GM21529 (cell line): ENCODE results near the gene CTSK.
"Not testable (repeated sequence)": the region's sequence is repeated elsewhere in the genome, so short reads cannot be mapped to it uniquely, and the experiment has no call there.

Experiments
- ATAC-seq: cut with Tn5 transposase; IDR thresholded peaks from one replicate; pipeline ENCODE4 v1.9.1; 2021; ENCODE audit not compliant: unreplicated experiment

CTSK gene

GRCh38 chr1:150808121-150808520, at the start of gene CTSK:
TSS of gene CTSK (minus strand) at chr1:150808260. CDS start at chr1:150806805, 1,455 bp downstream.
- ATAC-seq: no peak

DNA sequence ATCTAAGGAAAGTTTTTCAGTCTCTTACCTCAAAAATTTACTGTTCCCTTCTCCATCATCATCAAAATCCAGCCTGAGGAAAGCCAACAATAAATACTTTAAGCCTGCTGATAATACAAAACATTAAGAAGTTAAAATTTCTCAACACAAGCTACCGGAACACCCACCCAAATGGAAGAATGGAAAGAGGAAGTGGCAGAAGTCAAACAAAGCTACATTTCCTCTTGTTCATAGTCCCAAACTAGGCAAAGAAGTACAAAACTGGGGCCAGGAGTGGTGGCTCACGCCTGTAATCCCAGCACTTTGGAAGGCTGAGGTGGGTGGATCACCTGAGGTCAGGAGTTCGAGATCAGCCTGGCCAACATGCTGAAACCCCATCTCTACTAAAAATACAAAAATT, 44.7 kb upstream of the CTSK start:
- not testable (repeated sequence) for ATAC-seq

DNA sequence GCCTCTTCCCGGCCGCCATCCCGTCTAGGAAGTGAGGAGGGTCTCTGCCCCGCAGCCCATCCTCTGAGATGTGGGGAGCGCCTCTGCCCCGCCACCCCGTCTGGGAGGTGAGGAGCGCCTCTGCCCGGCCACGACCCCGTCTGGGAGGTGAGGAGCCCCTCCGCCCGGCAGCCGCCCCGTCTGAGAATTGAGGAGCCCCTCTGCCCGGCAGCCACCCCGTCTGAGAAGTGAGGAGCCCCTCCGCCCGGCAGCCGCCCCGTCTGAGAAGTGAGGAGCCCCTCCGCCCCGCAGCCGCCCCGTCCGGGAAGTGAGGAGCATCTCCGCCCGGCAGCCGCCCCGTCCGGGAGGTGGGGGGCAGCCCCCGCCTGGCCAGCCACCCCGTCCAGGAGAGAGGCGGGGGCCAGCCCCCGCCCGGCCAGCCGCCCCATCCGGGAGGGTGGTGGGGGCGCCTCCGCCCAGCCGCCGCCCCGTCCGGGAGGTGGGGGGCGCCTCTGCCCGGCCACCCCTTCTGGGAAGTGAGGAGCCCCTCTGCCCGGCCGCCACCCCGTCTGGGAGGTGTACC, 42.8 kb upstream of the CTSK start:
- ATAC-seq: not testable (repeated sequence)

DNA sequence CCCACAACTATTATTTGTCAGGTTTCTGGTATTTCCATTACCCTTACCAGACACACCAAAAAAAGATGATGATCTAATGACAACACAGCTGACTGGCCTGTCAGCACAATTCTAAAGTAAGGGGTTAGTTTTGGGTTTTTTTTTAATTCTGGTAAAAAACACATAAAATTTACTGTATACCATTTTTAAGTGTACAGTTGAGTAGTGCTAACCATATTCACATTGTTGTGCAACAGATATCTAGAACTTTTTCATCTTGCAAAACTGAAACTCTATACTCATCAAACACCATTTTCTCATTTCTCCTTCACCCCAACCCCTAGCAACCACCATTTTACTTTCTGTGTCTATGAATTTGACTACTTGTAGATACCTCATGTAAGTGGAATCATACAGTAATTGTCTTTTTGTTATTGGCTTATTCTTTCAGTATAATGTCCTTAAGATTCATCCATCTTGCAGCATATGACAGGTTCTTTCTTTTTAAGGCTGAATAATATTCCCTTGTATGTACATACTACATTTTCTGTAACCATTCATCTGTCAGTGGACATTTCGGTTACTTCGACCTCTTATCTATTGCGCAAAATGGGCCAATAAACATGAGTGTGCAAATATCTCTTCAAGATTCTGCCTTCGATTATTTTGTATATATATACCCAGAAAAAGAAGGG, 38.5 kb upstream of the CTSK start:
- ATAC-seq: no peak

GRCh38 chr1:150843474-150843873, 35.4 kb upstream of the CTSK start:
- ATAC-seq: no peak

GRCh38 chr1:150842964-150843363, 34.9 kb upstream of the CTSK start:
- ATAC-seq: no peak

GRCh38 chr1:150842343-150842742, 34.3 kb upstream of the CTSK start:
- no peak for ATAC-seq

DNA sequence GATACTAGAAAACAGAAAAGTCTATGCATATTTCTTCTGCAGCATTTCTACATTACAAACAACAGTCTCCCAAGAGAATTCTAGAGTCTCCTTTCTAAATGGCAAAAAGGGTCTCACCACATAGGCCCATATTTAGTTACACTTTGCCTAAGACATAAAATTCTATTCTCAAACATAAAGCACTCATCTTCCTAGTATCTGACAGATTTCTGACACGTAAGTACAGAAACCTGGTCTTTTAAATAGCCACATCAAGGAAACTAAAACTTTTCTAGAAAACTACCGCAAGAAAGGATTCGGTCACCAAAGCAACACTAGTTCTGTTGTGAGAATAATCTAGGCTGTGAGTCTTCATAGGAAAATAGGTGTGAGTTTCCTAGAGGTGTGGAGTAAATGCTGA, 33.6 kb upstream of the CTSK start:
- no peak for ATAC-seq

- ATAC-seq: not testable (repeated sequence)
Observed at GRCh38 chr1:150840850-150841249, 32.8 kb upstream of the CTSK start.

GRCh38 chr1:150836129-150836773, 28.2 kb upstream of the CTSK start:
- no peak for ATAC-seq

DNA sequence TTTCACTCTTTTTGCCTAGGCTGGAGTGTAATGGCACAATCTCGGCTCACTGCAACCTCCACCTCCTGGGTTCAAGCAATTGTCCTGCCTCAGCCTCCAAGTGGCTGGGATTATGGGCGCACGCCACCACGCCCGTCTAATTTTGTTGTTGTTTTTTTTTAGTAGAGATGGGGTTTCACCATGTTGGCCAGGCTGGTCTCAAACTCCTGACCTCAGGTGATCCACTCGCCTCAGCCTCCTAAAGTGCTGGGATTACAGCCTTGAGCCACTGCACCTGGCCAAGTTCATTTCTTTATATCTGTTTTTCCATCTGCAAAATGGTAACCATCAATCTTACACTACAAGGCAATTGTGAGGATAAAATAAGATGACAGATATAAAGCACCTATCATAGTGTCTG, 25.9 kb upstream of the CTSK start:
- ATAC-seq: not testable (repeated sequence)

DNA sequence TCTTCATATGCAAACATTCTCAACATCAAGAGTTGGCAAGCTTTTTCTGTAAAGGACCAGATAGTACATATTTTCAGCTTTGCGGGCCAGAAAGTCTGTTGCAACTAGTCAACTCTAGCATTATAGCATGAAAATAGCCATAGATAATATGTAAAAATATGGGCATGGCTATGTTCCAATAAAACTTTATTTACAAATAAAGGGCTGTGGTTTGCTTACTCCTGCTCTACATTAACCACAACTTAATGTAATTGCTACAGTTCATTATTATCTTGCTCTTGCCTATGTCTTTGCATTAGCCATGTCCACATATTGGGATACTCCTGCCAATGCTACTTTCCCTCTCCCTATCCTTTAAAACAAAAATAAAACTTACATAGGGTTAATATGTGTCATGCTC, 24.5 kb upstream of the CTSK start:
- ATAC-seq: no peak

GRCh38 chr1:150829751-150830150, 21.7 kb upstream of the CTSK start:
- no peak for ATAC-seq

GRCh38 chr1:150826299-150826698, 18.2 kb upstream of the CTSK start:
- no peak for ATAC-seq

DNA sequence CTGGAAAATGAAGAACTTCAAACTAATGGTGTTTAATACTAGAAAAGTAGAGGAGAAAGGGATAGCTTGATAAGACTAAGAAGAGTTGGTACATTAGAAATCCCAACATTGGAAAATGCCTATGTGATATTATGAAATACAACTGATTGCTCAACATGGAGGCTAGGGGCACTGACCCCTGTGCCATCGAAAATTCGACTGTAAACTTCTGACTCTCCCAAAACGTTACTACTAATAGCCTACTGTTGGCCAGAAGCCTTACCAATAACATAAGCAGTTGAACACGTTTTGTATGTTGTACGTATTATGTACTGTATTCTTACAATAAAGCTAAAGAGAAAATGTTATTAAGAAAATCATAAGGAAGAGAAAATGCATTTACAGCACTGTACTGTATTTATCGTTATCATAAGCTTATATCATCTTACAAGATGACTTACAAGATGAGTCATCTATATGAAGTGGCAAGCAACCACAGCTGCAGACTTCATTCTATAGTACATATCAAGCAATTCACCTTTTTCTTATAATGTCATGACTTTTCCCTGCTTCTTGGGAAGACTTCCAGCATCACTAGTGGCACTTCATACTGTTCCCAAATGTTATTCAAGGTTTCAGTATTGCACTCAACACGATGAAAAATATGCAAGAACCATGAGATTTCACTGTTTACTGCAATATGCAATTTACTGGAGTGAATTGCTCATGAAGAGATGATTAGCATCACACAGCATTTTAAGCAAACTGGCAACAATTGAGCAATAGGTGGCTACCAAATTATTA, 12.9 kb upstream of the CTSK start:
- ATAC-seq: no peak

- ATAC-seq: no peak
Observed at GRCh38 chr1:150815871-150816270, 7.8 kb upstream of the CTSK start.

DNA sequence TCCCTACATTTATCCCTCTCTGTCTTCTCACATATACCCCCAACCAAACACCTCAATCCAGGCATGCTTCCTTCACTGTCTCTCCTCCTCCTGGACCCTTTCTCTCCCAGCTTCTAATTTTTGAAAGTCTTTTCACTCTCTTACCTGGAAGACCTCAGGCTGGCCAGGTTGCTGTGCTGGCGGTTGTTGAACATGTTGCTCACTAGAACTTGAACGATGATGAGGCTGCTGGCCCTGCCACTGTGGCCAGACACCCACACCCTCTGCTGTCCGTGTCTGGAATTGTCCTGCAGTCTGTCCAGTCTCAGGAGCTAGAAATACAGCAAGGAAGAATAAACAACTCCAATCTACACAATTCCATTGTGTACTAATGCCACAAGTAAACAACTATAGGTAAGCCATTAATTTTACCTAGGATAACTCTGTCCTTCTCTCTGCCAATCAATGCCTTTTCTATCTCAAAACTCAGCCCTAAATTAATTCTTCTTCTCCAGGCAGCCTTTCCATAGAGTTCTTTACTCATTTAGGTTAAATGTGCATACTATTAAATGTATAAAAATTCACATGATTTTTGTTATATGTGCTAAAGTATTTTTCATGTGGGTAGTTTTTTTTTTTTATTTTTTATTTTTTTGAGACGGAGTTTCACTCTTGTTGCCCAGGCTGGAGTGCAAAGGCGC, 5.1 kb upstream of the CTSK start:
- ATAC-seq: no peak

- no peak for ATAC-seq
Observed at GRCh38 chr1:150810958-150811659, 3.0 kb upstream of the CTSK start.

DNA sequence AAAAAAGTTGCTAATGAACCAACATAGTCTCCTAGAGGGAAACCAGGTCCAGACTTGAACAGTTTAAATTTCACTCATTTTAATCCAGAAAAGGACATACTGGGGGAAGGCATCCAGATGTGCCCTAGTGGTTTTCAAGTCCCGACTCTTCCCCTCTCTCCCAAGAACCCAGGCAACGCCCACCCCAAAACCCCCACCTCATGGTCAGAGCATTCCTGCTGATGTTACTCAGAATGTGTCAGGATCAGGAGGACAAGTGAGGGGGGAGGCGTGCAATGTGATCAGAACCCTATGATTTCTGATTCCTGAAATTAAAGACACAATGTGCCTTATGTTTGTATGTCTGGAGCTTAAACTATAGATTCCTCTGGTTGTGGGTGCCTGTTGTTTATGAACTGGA, 1.6 kb upstream of the CTSK start:
- no peak for ATAC-seq

- no peak for ATAC-seq
Observed at GRCh38 chr1:150808846-150809245, 786 bp upstream of the CTSK start.
